Subcutaneous adipose tissue (tissue), 4 donors: ENCODE data around the gene MPP3. TPM values are rescaled to one million over a fixed set of nuclear protein-coding genes. Genes with fewer than 3 reads are reported as not detected.

ENCODE experiments used
- total RNA-seq, 4 donors: library from RNA; depleted of rRNA; stranded (reverse); fragments of >200 nt; gene quantifications; one replicate each; pipeline ENCODE4 v1.1.0, GENCODE V29; 2016
- TF ChIP-seq, protein P1 (sequence below): fragments of 450-650 bp; IDR thresholded peaks from one replicate; pipeline ENCODE4 v1.5.1; 2016; ENCODE audit warnings: low read depth, mild to moderate bottlenecking, control low read depth, antibody characterized with exemption, moderate library complexity

The MPP3 gene
- total RNA-seq, 4 donors from 2014 or later, result 9.0 to 122 (median 25.2) TPM

DNA sequence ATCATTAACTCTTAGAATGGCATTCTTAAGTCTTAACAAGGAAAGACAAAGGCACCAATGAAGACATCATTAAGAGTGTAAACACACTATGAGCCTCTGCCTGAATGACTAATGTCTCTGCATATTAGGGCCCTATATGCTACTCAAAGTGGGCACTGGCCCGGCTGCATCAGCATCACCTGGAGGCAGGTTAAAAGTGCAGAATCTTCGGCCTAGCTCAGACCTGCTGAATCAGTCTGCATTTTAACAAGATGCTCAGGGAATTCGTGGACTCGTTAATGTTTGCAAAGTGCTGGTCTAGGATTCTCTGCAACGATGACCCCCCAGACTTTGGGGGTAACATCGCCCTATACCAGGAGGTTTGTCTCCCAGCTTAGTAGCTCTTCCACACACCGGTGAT, 6.7 kb downstream of the MPP3 start:
- TF ChIP-seq, protein P1, sequence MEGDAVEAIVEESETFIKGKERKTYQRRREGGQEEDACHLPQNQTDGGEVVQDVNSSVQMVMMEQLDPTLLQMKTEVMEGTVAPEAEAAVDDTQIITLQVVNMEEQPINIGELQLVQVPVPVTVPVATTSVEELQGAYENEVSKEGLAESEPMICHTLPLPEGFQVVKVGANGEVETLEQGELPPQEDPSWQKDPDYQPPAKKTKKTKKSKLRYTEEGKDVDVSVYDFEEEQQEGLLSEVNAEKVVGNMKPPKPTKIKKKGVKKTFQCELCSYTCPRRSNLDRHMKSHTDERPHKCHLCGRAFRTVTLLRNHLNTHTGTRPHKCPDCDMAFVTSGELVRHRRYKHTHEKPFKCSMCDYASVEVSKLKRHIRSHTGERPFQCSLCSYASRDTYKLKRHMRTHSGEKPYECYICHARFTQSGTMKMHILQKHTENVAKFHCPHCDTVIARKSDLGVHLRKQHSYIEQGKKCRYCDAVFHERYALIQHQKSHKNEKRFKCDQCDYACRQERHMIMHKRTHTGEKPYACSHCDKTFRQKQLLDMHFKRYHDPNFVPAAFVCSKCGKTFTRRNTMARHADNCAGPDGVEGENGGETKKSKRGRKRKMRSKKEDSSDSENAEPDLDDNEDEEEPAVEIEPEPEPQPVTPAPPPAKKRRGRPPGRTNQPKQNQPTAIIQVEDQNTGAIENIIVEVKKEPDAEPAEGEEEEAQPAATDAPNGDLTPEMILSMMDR, result no peak

DNA sequence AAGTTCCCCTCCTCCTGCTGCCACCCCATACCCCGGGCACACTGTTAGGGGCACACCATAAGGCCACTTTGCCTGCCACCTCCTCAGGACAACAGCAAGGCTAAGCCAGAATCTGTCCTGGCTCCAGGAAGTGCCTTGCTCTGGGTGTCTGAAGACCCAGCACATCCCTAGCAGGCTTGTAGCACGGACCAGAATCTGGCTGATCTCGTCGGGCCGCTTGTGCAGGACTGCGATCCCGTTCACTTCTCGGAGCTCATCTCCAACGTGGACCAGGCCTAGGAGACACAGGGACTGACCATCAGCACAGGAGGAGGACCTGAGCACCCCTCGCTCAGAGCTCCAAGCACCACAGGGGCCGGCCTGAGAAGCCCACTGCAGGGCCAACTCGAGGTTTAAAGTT, 7.4 kb downstream of the MPP3 start:
- TF ChIP-seq, protein P1, result no peak

DNA sequence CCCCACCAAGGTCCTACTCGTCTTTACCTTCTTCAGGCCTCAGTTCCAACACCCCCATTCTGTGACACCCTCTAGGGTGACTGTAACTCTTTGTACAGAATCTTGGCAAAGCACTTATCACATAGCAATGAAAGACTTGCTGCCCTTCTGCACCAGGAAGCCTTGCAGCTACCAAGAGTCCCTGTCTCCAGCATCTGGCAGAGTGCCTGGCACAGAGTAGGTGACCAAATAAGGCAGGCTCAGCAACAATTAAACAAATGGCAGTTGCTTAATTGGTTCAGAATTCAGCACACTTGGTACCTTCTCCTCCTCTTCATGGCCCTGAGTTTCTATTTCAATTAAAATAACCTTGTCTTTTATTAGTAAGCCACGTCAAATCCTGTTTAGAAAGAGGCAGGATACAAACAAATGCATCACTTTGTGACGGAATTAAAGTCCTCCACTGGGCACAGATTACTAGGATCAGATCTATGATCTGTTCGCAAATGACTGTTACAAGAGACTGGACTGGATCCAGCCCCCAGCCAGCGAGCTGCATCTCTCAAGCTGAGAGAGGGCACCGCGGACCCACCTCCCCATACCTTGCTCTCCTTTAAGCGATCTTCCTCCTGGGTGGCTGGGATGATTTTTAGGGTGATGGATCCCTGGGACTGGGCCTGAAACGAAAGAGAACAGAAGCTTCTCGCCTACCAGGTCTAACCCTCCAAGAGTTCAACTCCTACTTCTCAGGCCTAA, 9.4 kb downstream of the MPP3 start:
- TF ChIP-seq, protein P1, result no peak

DNA sequence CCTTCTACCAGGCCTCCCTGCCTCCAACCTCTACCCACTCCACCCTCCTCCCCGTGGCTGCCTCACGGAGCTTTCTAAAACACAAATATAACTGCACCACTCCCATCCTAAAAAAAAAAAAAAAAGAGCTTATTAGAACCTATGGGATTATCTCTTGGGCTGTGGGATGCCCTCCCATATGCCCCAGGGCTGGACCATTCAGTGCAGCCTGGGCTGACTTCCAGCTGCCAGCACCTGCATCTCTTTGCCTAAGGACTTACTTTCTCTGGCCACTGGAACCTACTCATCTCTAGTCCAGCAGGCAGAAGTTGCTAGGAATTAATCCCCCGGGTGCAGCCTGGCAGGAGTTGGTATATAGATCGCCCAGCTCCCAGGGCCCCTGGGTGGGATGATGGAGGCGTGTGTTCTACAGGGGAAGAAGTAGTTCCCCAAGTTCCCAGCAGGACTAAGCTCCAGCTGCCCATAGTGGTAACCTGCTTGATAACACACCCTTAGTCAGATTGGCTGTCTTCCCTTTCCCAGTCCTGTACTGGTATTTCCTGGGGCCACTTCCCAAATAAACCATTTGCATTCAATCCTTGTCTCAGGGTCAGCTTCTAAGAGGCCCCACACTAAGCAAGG, 10.3 kb downstream of the MPP3 start:
- TF ChIP-seq, protein P1, result no peak

DNA sequence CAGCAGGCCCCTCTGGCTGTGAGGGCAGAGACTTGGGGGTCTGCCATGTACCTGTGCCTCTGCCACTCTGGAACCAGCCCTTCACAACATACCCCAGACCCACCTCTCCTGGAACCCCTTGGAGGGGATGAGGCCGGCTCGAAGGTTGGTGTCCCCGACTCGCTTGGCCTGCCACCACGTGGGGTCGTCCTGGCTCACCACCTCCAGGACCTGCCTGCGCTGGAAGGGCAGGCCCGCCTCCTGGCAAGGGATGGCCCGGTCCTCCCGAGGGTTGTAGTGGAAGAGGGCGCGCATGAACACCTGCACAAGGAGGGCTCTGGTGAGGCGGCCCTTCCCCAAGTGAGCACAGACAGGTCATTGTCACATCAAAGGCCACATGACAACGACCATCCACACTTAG, 12.2 kb downstream of the MPP3 start:
- TF ChIP-seq, protein P1, result no peak

DNA sequence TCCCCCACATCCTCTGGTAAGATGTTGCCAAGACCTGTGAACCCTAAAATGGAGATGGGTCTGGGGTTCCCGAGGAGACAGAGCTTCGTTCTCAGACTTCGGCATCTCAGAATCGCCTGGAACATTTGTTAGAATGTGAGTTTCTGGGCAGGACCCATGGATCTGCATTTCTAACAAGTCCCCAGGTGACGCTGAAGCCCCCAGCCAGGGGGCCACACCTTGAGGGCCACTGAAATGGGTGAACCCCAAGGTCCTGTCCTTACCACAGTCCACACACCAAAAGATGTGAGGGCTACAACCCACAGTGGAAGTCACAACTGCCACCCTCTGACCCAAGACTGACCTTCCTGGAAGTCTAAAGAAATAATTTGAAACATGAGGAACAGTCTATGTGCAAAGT, 14.0 kb downstream of the MPP3 start:
- TF ChIP-seq, protein P1, result no peak

DNA sequence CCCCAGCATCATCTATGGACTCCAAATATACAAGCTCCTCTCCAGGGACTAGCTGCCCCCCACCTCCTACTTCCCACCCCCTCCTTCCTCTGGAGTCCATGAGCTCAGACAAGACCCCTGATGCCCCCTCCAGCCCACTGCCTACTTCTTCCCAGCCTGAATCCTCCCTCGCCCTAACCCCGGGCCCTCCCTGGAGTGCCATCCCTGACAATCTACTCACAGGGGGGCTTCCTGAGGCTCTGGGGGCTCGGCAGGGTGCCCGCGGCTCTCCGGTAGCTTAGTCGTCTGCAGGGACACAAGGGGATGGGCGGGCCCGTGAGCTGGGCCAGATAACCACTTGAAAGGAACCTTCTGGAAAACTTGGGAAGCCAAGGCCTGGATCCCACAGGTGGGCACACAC, 15.1 kb downstream of the MPP3 start:
- TF ChIP-seq, protein P1, result no peak
